AG10803 (cell line): ENCODE data around the gene MRPL41.
A peak's percentile ranks its signal among the peaks of the same experiment; 100 is the strongest.

ENCODE experiments used
- DNase-seq: peaks from one replicate; pipeline ENCODE4 v3.0.0; 2010; ENCODE audit warnings: low read depth
- H3K4me3 ChIP-seq: 2 replicates; pipeline ENCODE4 v1.5.1; 2011; ENCODE audit warnings: mild to moderate bottlenecking, low read length, control low read depth
- CTCF ChIP-seq: conservative IDR thresholded peaks from 2 replicates; pipeline ENCODE4 v1.5.1; 2011; ENCODE audit warnings: mild to moderate bottlenecking, low read length, control low read depth, inconsistent platforms

The MRPL41 gene

GRCh38 chr9:137551264-137552021 is at the start of gene MRPL41:
TSS of gene MRPL41 (plus strand) at chr9:137551879. CDS start at chr9:137552082, 203 bp downstream.
- TF ChIP-seq CTCF: peak; percentile 53
- DNase-seq: peak; percentile 75
- peak within 1 kb of the TSS; percentile 79 for H3K4me3 ChIP-seq

DNA sequence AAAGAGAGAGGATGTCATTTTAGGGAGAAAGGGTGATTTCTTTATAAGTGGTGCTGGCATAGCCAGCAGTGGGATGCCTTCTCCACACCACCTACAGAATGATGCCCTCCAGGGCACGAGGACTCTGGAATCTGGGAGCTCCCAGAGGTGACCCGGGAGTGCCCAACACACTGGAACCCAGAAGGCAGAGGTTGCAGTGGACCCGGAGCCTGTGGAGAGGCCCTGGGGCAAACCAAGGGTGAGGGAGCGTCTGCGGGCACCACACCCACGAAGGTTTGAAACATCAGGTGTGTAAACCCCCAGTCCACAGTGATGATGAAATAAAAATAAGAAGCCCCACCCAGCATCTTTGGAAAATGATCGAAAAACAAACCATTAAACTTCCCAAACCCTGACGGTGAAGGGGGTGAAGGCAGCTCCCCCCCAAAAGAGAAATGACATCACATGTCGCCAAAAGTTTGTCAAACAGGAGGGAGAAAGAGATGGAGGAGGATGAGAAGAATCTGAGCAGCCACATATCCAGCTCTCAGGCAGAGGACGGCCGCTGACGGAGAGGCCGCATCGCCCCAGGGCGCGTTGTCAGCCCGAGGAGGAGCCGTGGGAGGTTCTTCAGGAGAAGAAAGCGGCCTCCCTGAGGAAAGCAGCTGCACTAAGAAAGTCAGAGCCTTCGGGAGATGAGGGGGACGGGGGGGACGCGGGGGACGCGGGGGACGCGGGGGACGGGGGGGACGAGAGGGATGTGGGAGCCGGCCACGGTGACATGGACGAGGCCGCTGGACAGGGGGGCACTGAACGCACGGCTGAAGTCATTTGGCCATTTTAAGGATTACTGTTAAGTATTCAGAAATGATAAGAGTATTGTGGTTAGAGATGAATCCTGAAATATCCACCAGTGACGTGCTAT is 49.4 kb upstream of the MRPL41 start:
- no peak for DNase-seq
- no peak overlapping the region for H3K4me3 ChIP-seq
- no peak for TF ChIP-seq CTCF

- no peak overlapping the region for H3K4me3 ChIP-seq
- no peak for TF ChIP-seq CTCF
- DNase-seq: no peak
Measured at GRCh38 chr9:137504432-137504777, 47.3 kb upstream of the MRPL41 start.

DNA sequence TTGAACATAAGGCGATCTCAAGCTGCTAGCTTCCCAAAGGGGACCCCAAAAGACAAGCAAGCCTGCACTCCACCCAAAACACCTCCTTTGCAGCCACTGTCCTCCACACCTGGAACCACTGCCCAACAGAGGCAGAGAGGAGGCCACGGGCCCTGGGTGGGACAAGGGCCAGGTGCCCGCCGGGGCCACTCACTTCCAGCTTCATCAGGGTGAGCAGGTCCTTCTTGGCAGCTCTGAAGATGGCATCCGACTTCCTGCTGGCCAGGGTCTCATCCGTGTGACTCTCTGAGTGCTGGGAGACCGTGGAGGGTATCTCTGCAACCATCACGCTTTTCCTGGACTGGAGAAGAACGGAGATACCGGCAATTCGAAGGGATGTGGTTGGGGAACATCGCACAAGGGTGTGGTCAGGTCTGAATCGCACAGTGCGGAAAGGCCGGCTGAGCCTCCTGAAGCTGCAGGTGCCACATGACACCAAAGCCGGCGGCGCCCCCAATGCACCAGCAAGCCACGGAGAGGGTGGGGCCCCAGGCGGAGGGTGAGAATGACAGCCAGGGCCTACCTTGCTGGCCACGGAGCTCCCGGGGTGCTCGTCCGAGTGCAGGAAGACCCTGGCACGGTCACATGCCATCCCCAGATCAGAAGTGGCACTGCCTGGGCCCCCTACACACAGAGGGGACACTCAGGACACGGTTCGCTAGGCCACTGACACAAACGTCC is 46.1 kb upstream of the MRPL41 start:
- no peak for TF ChIP-seq CTCF
- DNase-seq: no peak
- no peak overlapping the region for H3K4me3 ChIP-seq

GRCh38 chr9:137506274-137506673 is 45.4 kb upstream of the MRPL41 start:
- H3K4me3 ChIP-seq: no peak overlapping the region
- DNase-seq: no peak
- TF ChIP-seq CTCF: no peak

DNA sequence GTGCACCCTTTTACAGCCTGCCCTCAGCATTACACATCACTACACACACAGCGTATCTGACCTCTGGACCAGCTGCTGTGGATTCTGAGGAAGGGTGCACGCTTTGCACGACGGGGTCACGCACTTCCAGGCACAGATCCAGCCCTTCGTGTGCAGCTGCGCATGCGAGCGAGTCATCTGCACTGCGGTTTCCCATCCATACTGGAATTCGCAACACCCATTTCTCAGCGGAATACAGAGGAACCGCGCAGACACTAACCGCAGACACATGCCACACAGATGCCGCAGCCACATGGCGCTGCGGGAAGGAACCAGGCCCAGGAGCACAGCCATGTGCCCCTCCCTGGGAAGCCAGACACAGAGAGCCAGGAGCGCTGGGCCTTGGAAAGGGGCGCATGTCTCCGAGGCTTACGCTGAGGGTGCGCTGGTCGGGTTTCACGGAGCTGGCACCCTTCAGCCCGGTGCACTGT is 44.9 kb upstream of the MRPL41 start:
- no peak overlapping the region for H3K4me3 ChIP-seq
- DNase-seq: peak; percentile 93

More for the DNA sequence above, 44.9 kb upstream of the MRPL41 start:
- TF ChIP-seq CTCF: no peak
